Kasumi-1 (cell line): ENCODE measurements around the gene ENOX1.

Experiments used
- DNase-seq, 2 experiments: peaks; one replicate each; lab custom pipeline; 2025; lab: John Stamatoyannopoulos, UW

The ENOX1 gene

DNA sequence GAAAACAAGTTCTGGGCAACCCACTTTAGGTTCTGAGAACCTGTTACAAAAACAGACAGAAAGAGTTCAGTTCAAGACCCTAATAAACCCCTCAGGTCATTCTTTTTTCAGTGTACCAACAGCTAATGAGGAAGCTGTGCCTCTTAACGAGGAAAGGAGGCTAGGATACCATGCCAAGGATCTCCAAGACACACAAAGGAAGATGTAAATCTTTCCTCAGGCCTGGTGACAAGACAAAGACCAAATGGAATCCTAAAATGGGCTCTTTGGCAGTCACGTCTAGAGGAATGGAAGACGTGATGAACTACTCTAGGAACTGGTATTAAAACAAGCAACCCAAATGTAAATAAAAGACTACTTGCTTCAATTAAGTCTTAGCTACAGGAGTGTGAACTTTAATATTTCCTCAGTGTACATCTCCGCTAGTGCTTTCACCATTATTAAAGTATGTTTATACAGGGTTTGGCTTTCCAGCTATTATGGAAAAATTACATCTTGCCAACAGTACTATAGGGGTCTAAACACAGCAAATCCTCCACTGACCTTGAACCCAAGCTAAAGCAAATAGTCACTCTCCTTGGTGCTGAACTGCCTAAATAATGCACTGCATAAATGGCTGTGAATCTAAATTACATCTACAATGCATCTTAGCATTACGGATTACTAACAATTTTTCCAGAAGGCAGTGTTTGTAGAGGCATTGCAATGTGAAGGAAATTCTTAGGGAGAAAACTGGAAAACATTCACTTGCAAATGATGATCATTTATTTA is 42.3 kb downstream of the ENOX1 start:
- DNase-seq = peak; percentile 2

DNA sequence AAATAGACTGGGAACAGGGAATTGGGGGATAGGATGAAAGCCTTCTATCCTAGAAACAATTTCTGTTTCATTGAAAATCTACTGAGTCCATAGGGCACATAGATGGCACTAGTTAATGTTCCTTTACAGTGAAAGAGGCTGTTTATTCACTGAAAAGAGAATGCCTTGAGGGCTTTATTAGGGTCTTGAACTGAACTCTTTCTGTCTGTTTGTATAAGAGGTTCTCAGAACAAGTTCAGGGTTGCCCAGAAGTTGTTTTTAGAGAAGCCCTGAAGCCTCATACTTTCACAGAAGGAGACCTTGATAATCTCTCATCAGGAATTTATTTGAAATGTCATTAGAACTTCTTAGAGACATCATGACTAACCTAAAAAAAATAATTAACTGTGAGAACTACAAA is 43.9 kb downstream of the ENOX1 start:
- DNase-seq = no peak

DNA sequence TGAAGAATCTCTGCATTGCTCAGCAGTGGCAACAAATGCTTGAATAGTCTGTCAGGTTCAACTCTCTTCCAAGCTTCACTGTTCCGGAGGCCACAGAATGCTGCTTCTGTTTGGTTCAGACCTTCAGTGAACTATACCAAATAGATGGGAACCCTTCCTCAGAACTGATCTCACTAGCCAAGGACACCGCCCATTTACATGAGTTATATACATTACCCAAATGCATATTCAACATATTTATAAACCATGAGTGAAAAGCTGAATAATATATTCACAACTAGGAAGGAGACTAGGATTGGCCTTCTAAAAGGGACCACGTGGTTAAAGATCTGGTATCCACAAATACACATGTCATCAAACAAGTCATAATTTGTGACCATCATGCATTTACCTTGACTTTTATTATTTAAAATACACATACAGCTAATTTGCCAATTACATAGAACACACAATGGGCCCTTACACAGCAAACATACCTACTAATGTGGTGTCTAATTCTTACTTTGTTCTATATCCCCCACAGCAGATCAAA is 49.3 kb downstream of the ENOX1 start:
- no peak for DNase-seq

DNA sequence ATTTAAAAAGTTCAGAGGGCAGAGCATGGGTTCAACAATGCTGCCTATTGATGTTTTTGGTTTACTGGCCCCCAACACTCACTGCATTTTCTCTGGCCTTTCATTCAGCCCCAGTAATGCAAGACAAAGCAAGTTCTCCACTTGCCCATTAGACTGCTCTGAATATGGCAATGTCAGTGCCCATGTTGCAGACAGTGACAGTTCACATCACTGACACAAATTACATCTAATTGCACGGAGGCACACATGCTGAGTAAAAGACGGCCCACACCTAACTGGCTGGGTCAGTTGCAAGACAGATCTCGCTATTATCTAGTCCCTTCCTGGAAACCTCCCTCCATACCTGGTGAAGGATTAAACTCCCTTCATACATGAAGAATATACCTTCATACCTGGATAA is 54.0 kb downstream of the ENOX1 start:
- DNase-seq = no peak

DNA sequence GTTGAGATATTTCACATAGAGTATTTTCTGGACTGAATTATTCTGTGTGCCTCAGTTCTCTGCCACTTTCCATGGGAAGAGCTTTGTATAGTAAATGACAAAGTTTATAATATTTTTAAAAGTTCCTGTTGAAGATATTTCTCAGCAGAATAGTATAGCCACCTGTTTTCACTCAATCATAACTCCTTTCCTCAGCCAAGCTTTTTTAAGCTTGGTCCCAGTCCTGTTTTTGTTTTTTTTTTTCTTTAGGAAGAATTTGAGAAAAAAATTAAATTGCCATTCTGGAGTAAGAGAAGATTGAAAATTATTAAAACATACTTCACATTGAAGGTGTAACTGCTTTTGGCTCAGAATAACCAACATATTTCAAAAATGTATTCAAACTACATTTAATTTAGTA is 55.5 kb downstream of the ENOX1 start:
- no peak for DNase-seq

DNA sequence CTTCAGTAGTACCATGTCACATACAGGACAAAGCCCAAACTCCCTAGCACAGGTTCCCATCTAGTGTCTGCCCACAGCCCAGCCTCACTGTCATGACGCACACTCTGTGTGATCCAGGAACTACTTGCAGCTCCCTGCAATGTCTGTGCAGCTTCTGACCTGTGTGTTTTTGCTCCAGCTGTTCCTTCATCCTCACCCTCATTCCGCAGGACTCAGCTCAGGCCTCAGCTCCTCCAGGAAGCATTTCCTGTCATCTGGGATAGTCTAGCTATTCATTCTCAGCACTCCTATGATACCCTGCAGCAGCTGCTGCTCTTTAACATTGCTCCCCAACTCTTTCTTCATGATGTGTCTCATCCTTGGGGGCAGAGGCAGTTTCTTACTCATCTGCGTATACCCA is 56.1 kb downstream of the ENOX1 start:
- no peak for DNase-seq

DNA sequence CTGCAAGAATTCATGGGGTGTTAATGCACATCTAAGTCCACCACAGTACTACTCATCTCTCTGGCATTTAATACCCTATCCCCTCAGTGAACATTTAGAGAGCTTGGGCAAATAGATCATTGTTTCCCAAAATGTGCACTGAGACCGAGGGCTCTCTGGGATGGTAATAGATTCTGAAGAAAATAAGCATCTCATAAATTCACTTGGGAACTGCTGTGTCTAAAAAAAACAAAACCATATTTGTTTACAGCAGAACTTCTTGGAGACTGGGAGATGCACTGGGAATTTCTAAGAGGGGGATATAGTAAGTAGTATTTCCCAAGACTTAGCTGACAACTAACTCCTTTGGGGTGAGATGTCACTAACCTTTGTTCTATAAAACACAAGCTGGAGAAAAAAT is 58.4 kb downstream of the ENOX1 start:
- no peak for DNase-seq

DNA sequence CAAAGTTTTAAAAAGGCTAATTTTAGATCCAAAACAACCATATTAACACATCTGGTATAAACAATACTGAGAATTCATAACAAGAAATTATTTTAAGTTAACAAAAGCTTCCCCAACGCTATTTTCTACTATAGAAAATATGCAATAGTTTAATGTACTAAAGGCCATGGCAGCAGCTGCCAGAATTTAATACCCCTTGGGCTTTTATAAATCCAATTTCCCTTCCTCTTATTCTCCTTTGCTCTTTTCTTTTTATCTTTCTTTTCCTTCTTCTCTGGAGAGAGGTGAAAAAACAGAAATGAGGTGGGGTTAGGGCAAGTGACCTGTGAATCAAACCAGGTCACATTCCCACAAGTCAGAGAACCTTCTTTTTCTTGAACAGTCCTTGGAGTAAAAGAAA is 58.9 kb downstream of the ENOX1 start:
- no peak for DNase-seq

DNA sequence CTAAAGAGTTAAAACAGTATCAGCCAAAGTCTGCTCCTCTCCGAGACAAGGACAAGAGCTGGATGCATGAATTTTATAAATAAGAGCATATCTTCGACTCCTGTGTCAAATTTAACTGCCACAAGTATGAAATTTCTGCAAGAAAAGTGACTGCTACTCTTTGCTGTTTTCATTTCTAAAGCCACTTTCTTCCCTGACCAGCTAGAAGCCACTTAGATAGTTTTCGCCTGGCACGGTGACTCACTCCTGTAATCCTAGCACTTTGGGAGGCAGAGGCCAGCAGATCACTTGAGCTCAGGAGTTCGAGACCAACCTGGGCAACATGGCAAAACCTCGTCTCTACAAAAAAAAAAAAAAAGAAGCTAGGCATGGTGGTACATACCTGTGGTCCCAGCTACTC is 61.3 kb downstream of the ENOX1 start:
- DNase-seq = no peak

DNA sequence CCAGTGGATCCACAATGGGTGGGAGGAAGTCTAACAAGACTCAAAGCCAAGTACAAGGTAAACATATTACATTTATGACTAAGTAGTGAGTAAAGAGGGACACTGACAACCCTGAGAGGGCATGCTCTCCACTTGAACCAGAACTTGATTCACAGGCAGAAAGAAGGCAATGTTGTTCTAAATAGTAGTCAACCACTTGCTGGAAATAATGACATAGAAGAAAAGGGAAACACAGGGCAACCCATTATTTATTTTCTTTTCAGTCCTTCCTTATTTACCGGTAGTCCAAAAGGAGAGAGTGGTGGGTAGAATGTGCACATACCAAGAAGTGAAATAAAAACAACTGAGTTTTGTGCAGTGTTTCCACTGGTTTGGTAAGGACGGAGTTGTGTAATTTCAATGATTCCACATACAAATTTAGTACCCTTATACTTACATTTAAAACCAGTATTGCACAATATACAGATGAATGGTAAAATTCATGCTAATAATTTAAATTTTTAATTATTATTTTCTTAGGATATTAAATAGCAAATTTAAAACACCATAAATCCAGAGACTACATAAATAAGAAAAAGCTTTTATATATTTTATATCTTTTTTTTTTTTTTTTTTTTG is 65.9 kb downstream of the ENOX1 start:
- no peak for DNase-seq

DNA sequence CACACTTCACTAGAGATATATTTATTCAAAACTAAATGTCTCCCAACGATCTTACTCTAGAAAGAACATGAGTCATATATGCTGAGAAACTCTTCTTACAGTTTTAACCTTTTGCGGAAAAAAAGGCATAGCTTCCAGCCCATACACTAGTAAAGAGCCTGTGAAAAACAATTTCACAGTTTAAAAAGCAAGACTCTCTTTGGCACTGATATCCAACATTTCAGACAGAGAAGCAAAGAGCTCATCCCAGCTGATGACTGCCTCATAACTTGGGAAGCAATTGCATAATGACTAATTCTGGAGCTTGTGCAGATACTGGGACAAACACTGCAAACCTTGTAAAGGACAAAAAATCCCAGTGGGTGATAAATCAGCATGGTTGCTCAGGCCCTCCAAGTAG is 88.0 kb downstream of the ENOX1 start:
- DNase-seq = no peak

DNA sequence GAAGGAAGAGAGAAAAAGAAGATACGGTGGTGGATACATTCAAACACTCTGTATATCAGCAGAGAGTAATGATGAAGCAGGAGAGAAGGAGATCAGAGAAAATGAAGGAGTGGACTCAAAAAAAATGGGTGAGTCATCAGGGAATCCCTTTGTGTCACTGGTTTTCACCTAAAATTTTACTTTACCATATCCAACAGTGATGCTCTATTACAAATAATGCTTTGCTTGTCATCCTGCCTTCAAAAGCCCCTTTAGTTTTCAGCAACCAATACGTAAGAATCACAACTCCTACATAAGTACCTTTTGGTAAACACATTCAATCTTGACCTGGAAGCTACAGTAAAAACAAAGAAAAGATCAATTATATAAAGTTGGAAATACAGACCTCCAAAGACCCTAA is 88.8 kb downstream of the ENOX1 start:
- DNase-seq = no peak

DNA sequence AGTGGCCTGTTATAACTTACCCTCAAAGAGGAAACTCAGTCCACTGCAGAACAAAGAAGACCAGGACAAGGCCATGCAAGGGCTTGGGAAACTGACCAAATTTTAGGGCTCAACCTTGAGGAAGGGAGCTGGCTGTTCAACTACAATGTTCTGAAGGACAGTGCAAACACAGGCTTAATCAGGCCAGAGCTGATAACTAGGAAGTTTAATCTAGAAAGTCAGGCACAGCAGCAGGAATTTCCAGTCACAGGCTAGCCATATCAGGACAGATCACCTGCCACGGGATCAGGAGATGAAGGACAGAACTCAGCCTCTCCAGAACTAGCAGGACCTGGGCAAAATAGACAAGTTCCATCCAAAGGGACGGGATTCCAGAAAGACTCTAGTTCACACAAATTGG is 89.4 kb downstream of the ENOX1 start:
- DNase-seq = no peak

DNA sequence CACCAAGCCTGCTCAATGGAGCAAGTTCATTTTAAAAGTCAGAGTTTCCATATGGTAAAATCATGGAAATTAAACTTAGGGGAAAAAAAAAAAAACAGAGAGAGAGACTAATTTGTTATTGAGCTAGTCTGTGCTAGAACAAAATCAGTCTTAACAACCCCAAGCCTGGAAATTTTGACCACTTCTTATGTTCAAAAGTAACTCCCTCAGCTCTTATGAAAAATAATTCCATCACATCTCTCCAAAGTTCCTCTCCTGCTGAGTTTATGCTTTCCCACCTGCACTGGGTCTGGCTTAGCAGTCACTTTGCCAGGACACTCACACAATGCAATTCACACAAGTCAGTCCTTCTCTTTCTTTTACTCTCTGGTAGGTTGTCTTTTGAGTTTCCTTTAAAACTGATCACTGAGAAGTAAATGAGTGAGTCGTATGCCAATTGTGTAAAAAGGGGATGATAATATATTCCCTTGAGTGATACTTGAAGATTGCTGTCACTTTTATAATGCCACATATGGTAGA is 92.6 kb downstream of the ENOX1 start:
- no peak for DNase-seq

DNA sequence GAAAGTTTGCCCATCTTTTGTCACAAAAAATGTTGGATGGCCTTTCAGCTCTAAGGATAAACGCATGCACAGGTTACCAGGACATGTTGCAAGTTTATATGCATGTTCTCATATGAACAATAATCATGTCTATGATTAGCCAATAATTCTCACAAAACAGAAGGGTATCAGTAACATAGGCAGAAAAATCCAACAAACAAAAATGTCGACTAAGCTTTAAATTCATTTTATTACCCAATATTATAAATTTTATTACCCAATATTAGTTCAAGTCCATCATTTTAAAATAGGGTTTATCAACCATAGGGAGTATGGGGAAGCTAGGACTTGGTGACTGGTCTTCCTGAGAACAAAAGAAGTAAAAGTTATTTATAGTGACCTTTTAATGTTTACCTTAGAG is 93.1 kb downstream of the ENOX1 start:
- DNase-seq = no peak

DNA sequence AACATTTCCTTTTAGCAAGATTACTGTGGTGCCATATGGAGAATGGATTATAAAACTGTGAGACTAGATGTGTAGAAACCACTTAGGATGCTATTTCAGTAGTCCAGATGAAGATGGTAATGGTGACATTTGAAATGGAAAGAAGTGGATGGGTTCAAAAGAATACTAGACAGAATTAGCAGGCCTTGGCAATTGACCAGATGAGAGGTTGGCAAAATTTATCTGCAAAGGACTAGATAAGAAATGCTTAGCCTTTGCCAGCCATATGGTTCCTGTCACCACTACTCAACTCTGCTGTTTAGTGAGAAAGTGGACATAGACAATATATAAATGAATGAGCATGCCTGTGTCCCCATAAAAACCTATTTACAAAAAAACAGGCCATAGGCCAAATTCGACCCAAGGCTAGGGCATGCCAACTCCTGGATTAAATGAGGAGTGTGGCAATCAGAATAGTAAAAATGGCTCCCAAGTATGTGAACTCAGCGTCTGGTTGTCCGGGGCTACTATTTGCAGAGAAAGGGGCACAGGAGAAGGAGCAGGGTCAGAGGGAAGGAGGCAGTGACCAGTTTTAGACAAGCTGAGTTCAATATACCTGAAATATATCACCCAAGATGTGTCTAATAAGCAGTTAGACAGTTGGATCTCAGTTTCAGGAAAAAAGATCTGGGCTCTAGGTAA is 98.4 kb downstream of the ENOX1 start:
- no peak for DNase-seq

DNA sequence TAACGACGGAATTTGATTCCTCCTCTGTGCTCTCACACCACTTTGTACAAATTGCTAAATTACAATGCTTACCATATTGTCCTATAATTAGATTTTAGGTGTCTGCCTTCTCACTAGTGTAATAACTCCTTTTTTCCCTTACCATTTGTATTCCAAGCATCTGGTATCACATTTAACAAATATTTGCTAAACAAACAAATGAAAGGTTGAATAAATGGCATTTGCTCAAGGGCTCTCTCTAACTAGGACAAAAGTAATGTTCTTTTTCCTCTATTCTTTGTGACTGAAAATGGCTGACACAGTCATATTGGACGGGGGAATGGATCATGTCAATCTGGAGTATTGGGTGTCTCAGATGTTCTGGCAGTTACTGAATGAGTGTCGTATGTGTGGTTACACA is 99.7 kb downstream of the ENOX1 start:
- no peak for DNase-seq

DNA sequence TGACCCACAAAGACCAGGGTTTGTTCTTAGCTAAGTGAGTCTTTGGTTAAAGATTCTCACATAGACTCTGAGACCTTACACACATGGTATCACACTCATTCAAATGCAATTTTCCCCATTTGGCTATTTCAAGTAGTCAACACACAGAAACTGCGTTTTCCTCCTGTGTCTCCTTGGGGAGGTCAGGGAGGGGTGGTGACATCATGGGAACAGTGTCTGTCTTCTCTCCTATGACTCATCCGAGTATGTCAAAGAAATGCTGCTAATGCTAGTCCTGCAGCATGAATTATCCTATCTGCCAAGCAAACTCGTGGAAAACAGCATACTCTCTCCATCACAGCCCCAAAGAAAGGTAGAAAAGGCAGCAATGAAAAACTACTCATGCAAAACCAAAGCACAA is 100.2 kb downstream of the ENOX1 start:
- DNase-seq = no peak

DNA sequence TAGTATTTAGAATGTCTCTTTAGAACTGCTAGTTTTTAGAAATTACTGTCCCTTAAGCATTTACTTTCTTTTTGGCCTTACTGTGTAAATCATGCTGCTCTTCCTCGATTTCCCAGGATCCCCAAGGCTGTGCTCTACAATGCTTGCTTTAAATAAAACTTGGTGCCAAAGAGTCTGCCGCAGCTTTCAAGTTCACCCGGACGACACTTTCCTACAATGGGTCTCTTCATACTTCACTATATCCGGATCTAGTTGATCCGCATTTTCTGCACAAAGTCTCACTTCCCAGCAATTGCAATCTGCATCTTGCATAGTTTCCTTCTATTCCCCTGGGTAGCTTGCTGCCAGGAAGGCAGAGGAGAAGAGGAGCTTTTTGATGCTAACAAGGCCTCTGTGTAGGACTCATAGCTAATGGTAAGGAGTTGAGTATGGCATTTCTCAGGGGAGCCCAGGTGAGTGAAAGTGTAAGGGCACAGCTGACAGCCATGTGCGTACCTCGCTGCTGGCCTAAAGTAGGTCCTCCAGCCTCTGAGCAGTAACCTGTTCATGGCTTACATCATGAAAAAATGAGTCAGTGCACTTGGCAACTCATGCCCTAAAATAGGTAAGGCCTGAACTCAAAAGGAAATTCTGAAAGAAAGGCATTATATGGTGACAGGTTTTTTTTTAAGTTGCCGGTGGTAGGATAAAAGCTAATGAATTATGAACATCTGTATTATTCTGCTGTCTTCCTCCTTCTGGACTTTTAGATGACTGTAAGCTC is 101.6 kb downstream of the ENOX1 start:
- DNase-seq = no peak

DNA sequence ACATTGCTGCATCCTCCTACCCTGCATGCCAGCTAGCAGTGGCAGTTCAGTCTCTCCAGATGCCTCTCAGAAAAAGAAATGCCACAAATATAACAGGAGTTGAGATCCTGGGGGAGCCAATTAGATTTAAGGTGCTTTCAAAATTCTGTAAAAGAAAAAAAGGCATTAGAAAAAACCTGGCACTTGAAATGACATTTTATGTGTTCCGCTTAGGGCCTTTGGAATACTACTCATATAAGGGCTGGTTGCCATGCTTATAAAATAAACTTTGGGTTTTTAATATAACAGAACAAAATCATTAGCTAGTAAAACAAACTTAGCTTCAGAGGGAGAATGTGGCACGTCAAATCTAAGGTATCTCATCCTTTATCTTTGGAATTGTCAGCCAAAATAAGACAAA is 104.1 kb downstream of the ENOX1 start:
- DNase-seq = no peak

DNA sequence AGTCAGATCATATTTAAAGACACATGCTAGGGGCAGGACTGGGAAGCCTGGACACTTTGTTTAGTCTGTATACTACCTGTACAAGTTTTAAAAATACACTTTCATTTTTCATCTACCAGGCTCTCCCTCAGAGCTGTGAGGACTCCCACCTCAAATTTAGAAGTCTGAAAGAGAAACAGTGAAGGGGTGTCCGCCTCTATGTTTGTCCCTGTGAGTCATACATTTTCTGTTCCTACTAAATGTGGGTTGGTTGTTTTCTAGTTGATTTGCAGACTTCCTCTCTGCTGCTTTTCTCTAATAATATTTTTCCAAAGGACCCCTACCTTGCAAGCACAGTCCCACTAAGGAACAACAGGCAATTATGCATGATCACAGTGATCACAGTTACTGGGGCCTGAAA is 110.5 kb downstream of the ENOX1 start:
- DNase-seq = no peak

DNA sequence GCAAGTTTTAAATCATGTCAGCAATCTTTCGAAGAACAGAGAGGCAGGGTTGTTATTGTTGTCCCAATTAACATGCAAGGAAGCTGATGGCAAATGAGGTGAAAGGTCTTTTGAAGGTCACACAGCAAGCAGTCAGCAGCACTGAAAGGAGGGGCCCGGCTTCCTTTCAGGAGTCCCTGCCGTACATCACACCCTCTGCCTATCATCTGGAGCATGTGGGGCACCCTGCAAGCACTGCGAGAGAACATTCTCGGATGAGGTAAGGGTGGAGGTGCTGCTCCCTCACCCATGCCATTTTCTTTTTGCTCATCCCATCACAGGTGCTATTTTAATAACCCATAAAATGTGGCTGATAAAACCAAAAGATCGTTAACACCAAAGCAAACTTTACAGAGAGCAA is 111.2 kb downstream of the ENOX1 start:
- no peak for DNase-seq
